Loucy (cell line): ENCODE results near the gene NSD2.

Source experiments
- H2AFZ ChIP-seq: fragments of 200-600 bp; sonication (generic); 2 replicates; pipeline ENCODE4 v1.6.0; 2016; ENCODE audit warnings: antibody characterized with exemption, mild to moderate bottlenecking, low read length, moderate library complexity
- H3F3A ChIP-seq: fragments of 200-600 bp; 2 replicates; pipeline ENCODE4 v1.6.0; 2016; ENCODE audit warnings: antibody characterized with exemption, low read depth, mild to moderate bottlenecking
- H3K27me3 ChIP-seq: fragments of 200-600 bp; sonication (generic); 2 replicates; pipeline ENCODE4 v1.6.1; 2014; ENCODE audit warnings: low read length, mild to moderate bottlenecking; ENCODE audit not compliant: insufficient read depth, poor library complexity, severe bottlenecking
- H3K36me3 ChIP-seq: fragments of 200-600 bp; sonication (generic); 2 replicates; pipeline ENCODE4 v1.6.1; 2016; ENCODE audit warnings: low read length; ENCODE audit not compliant: insufficient read depth
- H3K4me1 ChIP-seq: fragments of 200-600 bp; sonication (generic); 2 replicates; pipeline ENCODE4 v1.5.1; 2014; ENCODE audit warnings: low read length, mild to moderate bottlenecking; ENCODE audit not compliant: insufficient read depth, poor library complexity, severe bottlenecking
- H3K4me2 ChIP-seq: fragments of 200-600 bp; sonication (generic); 2 replicates; pipeline ENCODE4 v1.6.0; 2014; ENCODE audit warnings: antibody characterized with exemption, low read length, low read depth, mild to moderate bottlenecking; ENCODE audit not compliant: poor library complexity, severe bottlenecking
- H3K4me3 ChIP-seq: fragments of 200-600 bp; sonication (generic); 2 replicates; pipeline ENCODE4 v1.5.1; 2014; ENCODE audit warnings: low read length, mild to moderate bottlenecking, mixed read lengths; ENCODE audit not compliant: poor library complexity, severe bottlenecking
- H3K79me2 ChIP-seq: fragments of 200-600 bp; sonication (generic); 2 replicates; pipeline ENCODE4 v1.6.1; 2014; ENCODE audit warnings: low read length; ENCODE audit not compliant: insufficient read depth
- H3K9ac ChIP-seq: fragments of 200-600 bp; sonication (generic); 2 replicates; pipeline ENCODE4 v1.6.0; 2014; ENCODE audit warnings: mild to moderate bottlenecking, low read depth, low read length, moderate library complexity; ENCODE audit not compliant: poor library complexity, severe bottlenecking
- H3K9me2 ChIP-seq: fragments of 200-600 bp; sonication (generic); replicated peaks from 2 replicates; pipeline ENCODE4 v1.6.1; 2016; ENCODE audit warnings: low read depth, low read length, mixed read lengths
- H3K9me3 ChIP-seq: fragments of 200-600 bp; sonication (generic); 2 replicates; pipeline ENCODE4 v1.6.1; 2014; ENCODE audit warnings: mild to moderate bottlenecking, antibody characterized with exemption, low read length, low read depth; ENCODE audit not compliant: insufficient read depth
- H4K20me1 ChIP-seq: fragments of 200-600 bp; sonication (generic); 2 replicates; pipeline ENCODE4 v1.6.0; 2014; ENCODE audit warnings: antibody characterized with exemption, low read length, mild to moderate bottlenecking; ENCODE audit not compliant: insufficient read depth, poor library complexity, severe bottlenecking
- CTCF ChIP-seq: fragments of 200-600 bp; sonication (generic); conservative IDR thresholded peaks from 2 replicates; pipeline ENCODE4 v1.5.1; 2014; ENCODE audit warnings: mild to moderate bottlenecking, antibody characterized with exemption, low read length
- EZH2phosphoT487 ChIP-seq: fragments of 200-600 bp; IDR thresholded peaks from 2 replicates; pipeline ENCODE4 v1.6.1; 2018; ENCODE audit warnings: antibody characterized with exemption, mild to moderate bottlenecking, moderate library complexity, borderline replicate concordance

Gene NSD2

GRCh38 chr4:1958276-1959103, 87.3 kb downstream of the NSD2 start:
- H3K4me3 ChIP-seq = no peak overlapping the region
- peaks cover 97% of the 10 kb centered on the region for H3K36me3 ChIP-seq
- H2AFZ ChIP-seq = no peak overlapping the region
- TF ChIP-seq CTCF (no peak), EZH2phosphoT487 (no peak)
- no peaks in the 10 kb centered on the region for H3K9me3 ChIP-seq
- H3K9ac ChIP-seq = no peak overlapping the region
- H3K4me2 ChIP-seq = no peak overlapping the region
- no peaks in the 10 kb centered on the region for H4K20me1 ChIP-seq
- no peaks in the 10 kb centered on the region for H3K9me2 ChIP-seq
- no peaks in the 10 kb centered on the region for H3K4me1 ChIP-seq
- H3F3A ChIP-seq = no peaks in the 10 kb centered on the region
- H3K79me2 ChIP-seq = no peaks in the 10 kb centered on the region
- no peaks in the 10 kb centered on the region for H3K27me3 ChIP-seq

GRCh38 chr4:1959104-1959384, 87.9 kb downstream of the NSD2 start:
- H3K36me3 ChIP-seq = peaks cover 99% of the 10 kb centered on the region

GRCh38 chr4:1960170-1960825, 89.1 kb downstream of the NSD2 start:
- no peak overlapping the region for H3K9ac ChIP-seq
- no peaks in the 10 kb centered on the region for H3F3A ChIP-seq
- H3K4me2 ChIP-seq = no peak overlapping the region
- no peaks in the 10 kb centered on the region for H3K4me1 ChIP-seq
- no peaks in the 10 kb centered on the region for H4K20me1 ChIP-seq
- no peaks in the 10 kb centered on the region for H3K79me2 ChIP-seq
- H3K9me3 ChIP-seq = no peaks in the 10 kb centered on the region
- TF ChIP-seq EZH2phosphoT487 (no peak), CTCF (no peak)
- no peak overlapping the region for H2AFZ ChIP-seq
- peaks cover 99% of the 10 kb centered on the region for H3K36me3 ChIP-seq
- H3K9me2 ChIP-seq = no peaks in the 10 kb centered on the region
- H3K4me3 ChIP-seq = no peak overlapping the region
- no peaks in the 10 kb centered on the region for H3K27me3 ChIP-seq

More at GRCh38 chr4:1959104-1959384, 87.9 kb downstream of the NSD2 start:
- TF ChIP-seq CTCF = no peak
- no peak for TF ChIP-seq EZH2phosphoT487
- no peak overlapping the region for H3K4me2 ChIP-seq
- H3K27me3 ChIP-seq = no peaks in the 10 kb centered on the region
- H2AFZ ChIP-seq = no peak overlapping the region
- H3K9ac ChIP-seq = no peak overlapping the region
- no peak overlapping the region for H3K4me3 ChIP-seq
- no peaks in the 10 kb centered on the region for H3K9me3 ChIP-seq
- no peaks in the 10 kb centered on the region for H3K79me2 ChIP-seq
- no peaks in the 10 kb centered on the region for H3K4me1 ChIP-seq
- no peaks in the 10 kb centered on the region for H3K9me2 ChIP-seq
- no peaks in the 10 kb centered on the region for H4K20me1 ChIP-seq
- H3F3A ChIP-seq = no peaks in the 10 kb centered on the region
